HEK293 (cell line): ENCODE measurements around the gene PDPK1.
A peak's percentile ranks its signal among the peaks of the same experiment; 100 is the strongest.

Source experiments
- GFI1B ChIP-seq: fragments of 450-650 bp; formaldehyde crosslinking; IDR thresholded peaks from 2 replicates; pipeline ENCODE4 v1.5.1; 2016; ENCODE audit warnings: missing biosample characterization, missing genetic modification characterization
- HIC1 ChIP-seq: fragments of 450-650 bp; formaldehyde crosslinking; IDR thresholded peaks from 2 replicates; pipeline ENCODE4 v1.5.1; 2016; ENCODE audit warnings: missing biosample characterization, missing genetic modification characterization
- KLF8 ChIP-seq: fragments of 450-650 bp; formaldehyde crosslinking; IDR thresholded peaks from 2 replicates; pipeline ENCODE4 v1.5.1; 2016; ENCODE audit warnings: missing biosample characterization, missing genetic modification characterization
- MZF1 ChIP-seq: fragments of 450-650 bp; formaldehyde crosslinking; IDR thresholded peaks from 2 replicates; pipeline ENCODE4 v1.5.1; 2017; ENCODE audit warnings: missing biosample characterization, missing genetic modification characterization, borderline replicate concordance
- SCRT1 ChIP-seq: fragments of 450-650 bp; formaldehyde crosslinking; IDR thresholded peaks from 2 replicates; pipeline ENCODE4 v1.5.1; 2016; ENCODE audit warnings: missing biosample characterization, missing genetic modification characterization, borderline replicate concordance
- TRIM28 ChIP-seq: IDR thresholded peaks from 2 replicates; pipeline ENCODE4 v1.6.1; 2011; ENCODE audit warnings: low read length, control low read depth, borderline replicate concordance
- WT1 ChIP-seq: fragments of 450-650 bp; formaldehyde crosslinking; IDR thresholded peaks from 2 replicates; pipeline ENCODE4 v1.5.1; 2016; ENCODE audit warnings: missing biosample characterization, missing genetic modification characterization
- ZBTB1 ChIP-seq: fragments of 450-650 bp; formaldehyde crosslinking; IDR thresholded peaks from 2 replicates; pipeline ENCODE4 v1.5.1; 2016; ENCODE audit warnings: missing biosample characterization, missing genetic modification characterization
- ZFP3 ChIP-seq: fragments of 450-650 bp; formaldehyde crosslinking; IDR thresholded peaks from 2 replicates; pipeline ENCODE4 v1.5.1; 2016; ENCODE audit warnings: low read depth, missing biosample characterization, missing genetic modification characterization
- ZNF132 ChIP-seq: fragments of 450-650 bp; formaldehyde crosslinking; IDR thresholded peaks from 2 replicates; pipeline ENCODE4 v1.5.1; 2017; ENCODE audit warnings: missing biosample characterization, missing genetic modification characterization, borderline replicate concordance
- ZNF146 ChIP-seq: fragments of 450-650 bp; formaldehyde crosslinking; IDR thresholded peaks from 2 replicates; pipeline ENCODE4 v1.5.1; 2016; ENCODE audit warnings: missing biosample characterization, missing genetic modification characterization
- ZNF19 ChIP-seq: fragments of 450-650 bp; formaldehyde crosslinking; IDR thresholded peaks from 2 replicates; pipeline ENCODE4; 2016; ENCODE audit warnings: missing biosample characterization, missing genetic modification characterization, low read depth
- ZNF202 ChIP-seq: fragments of 450-650 bp; formaldehyde crosslinking; IDR thresholded peaks from 2 replicates; pipeline ENCODE4 v1.5.1; 2016; ENCODE audit warnings: missing biosample characterization, missing genetic modification characterization, borderline replicate concordance
- ZNF23 ChIP-seq: fragments of 450-650 bp; formaldehyde crosslinking; IDR thresholded peaks from 2 replicates; pipeline ENCODE4 v1.5.1; 2016; ENCODE audit warnings: missing biosample characterization, missing genetic modification characterization, borderline replicate concordance
- ZNF24 ChIP-seq: fragments of 450-650 bp; formaldehyde crosslinking; IDR thresholded peaks from 2 replicates; pipeline ENCODE4 v1.5.1; 2016; ENCODE audit warnings: missing biosample characterization, missing genetic modification characterization
- ZNF26 ChIP-seq: fragments of 450-650 bp; formaldehyde crosslinking; IDR thresholded peaks from 2 replicates; pipeline ENCODE4 v1.5.1; 2016; ENCODE audit warnings: missing biosample characterization, missing genetic modification characterization
- ZNF398 ChIP-seq: fragments of 450-650 bp; formaldehyde crosslinking; IDR thresholded peaks from 2 replicates; pipeline ENCODE4 v1.5.1; 2017; ENCODE audit warnings: missing biosample characterization, missing genetic modification characterization
- ZNF423 ChIP-seq: fragments of 450-650 bp; formaldehyde crosslinking; IDR thresholded peaks from 2 replicates; pipeline ENCODE4 v1.5.1; 2016; ENCODE audit warnings: missing biosample characterization, missing genetic modification characterization
- ZNF48 ChIP-seq: fragments of 450-650 bp; formaldehyde crosslinking; IDR thresholded peaks from 2 replicates; pipeline ENCODE4 v1.5.1; 2016; ENCODE audit warnings: missing biosample characterization, missing genetic modification characterization
- ZNF514 ChIP-seq: fragments of 450-650 bp; formaldehyde crosslinking; IDR thresholded peaks from 2 replicates; pipeline ENCODE4 v1.5.1; 2016; ENCODE audit warnings: missing biosample characterization, missing genetic modification characterization
- ZNF549 ChIP-seq: fragments of 450-650 bp; IDR thresholded peaks from 2 replicates; pipeline ENCODE4 v1.5.1; 2018; ENCODE audit warnings: missing biosample characterization, missing genetic modification characterization, mild to moderate bottlenecking, inconsistent platforms, moderate library complexity
- ZNF571 ChIP-seq: fragments of 450-650 bp; formaldehyde crosslinking; IDR thresholded peaks from 2 replicates; pipeline ENCODE4 v1.5.0; 2017; ENCODE audit warnings: missing biosample characterization, missing genetic modification characterization
- ZNF585B ChIP-seq: fragments of 450-650 bp; formaldehyde crosslinking; IDR thresholded peaks from 2 replicates; pipeline ENCODE4 v1.5.1; 2016; ENCODE audit warnings: missing biosample characterization, missing genetic modification characterization
- ZNF645 ChIP-seq: fragments of 450-650 bp; formaldehyde crosslinking; IDR thresholded peaks from 2 replicates; pipeline ENCODE4; 2016; ENCODE audit warnings: missing biosample characterization, missing genetic modification characterization
- ZNF670 ChIP-seq: fragments of 450-650 bp; formaldehyde crosslinking; IDR thresholded peaks from 2 replicates; pipeline ENCODE4 v1.5.1; 2016; ENCODE audit warnings: missing biosample characterization, missing genetic modification characterization, low read depth
- ZNF792 ChIP-seq: fragments of 450-650 bp; formaldehyde crosslinking; IDR thresholded peaks from 2 replicates; pipeline ENCODE4 v1.5.1; 2016; ENCODE audit warnings: missing biosample characterization, missing genetic modification characterization
- ZSCAN30 ChIP-seq: fragments of 450-650 bp; IDR thresholded peaks from 2 replicates; pipeline ENCODE4 v1.5.1; 2018; ENCODE audit warnings: missing biosample characterization, mild to moderate bottlenecking, missing genetic modification characterization, moderate library complexity
- ZXDB ChIP-seq: fragments of 450-650 bp; formaldehyde crosslinking; IDR thresholded peaks from 2 replicates; pipeline ENCODE4 v1.5.1; 2016; ENCODE audit warnings: missing biosample characterization, missing genetic modification characterization
- TF ChIP-seq, protein P1 (sequence below): fragments of 450-650 bp; IDR thresholded peaks from 2 replicates; pipeline ENCODE4 v1.5.1; 2018; ENCODE audit warnings: missing biosample characterization, mild to moderate bottlenecking, missing genetic modification characterization
- TF ChIP-seq, protein P2 (sequence below): fragments of 450-650 bp; formaldehyde crosslinking; optimal IDR thresholded peaks from 2 replicates; pipeline ENCODE3; 2016; ENCODE audit warnings: missing biosample characterization, mild to moderate bottlenecking, missing genetic modification characterization

Gene PDPK1

DNA sequence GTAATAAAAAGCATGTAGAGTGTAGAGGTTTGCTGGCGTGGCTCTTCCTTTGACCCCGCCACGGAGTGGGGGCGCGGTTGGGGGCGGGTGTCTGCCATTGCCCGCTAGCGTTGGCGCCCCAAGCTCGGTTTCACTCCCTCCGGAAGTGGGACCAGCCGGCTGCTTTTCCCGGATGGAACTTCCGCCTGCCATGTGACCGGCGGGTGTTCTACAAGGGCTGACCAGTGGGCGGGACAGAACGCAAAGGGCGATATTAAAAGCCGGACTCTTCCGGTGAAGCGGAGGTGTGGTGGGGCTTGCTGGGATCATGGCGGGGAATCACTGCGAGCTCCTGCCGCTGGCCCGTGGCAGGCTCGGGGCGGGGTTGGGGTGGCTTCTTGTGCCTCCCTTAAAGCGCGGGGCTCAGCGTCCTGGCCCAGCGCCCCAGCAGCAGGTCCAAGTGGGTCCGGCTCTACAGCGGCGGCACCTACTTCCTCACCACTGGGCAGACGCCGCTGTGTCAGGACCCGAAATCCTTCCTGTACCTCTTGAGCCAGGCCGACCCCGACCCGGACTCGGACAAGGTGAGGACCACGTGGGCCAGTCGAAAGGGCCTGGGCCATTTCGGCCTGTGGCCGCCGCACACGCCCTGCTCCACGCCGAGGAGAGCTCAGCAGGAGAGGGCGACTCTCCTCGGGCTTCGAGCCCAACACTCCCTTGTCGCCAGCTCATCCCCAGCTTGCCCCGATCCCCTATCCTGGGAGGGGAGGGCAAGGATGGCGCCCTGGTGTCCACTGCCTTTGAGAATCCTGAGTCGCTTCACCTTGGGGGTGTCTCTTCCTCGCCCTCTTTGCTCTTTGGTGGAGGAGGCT, 65.6 kb downstream of the PDPK1 start (continued):
- TF ChIP-seq HIC1 (peak; percentile 95), ZNF571 (tag by site-specific recombination) (no peak), ZBTB1 (tag by site-specific recombination) (peak; percentile 75), TRIM28 (no peak), ZFP3 (tag by site-specific recombination) (no peak), ZNF792 (tag by site-specific recombination) (0 out of 2 replicates have a peak, but pooled peaks have one; percentile 31), ZNF146 (tag by site-specific recombination) (no peak; the same call in 1 of the 2 replicates), GFI1B (peak; percentile 63), ZNF398 (peak; percentile 30; the same call in 1 of the 2 replicates), WT1 (tag by site-specific recombination) (peak; percentile 40), ZXDB (tag by site-specific recombination) (peak; percentile 99), ZNF645 (peak; percentile 71; the same call in 1 of the 2 replicates), ZNF423 (tag by site-specific recombination) (no peak), ZSCAN30 (tag by site-specific recombination) (peak; percentile 97), ZNF26 (no peak), ZNF514 (tag by site-specific recombination) (no peak), SCRT1 (tag by site-specific recombination) (no peak), ZNF48 (tag by site-specific recombination) (no peak), ZNF132 (tag by site-specific recombination) (no peak), ZNF670 (tag by site-specific recombination) (no peak), ZNF549 (tag by site-specific recombination) (no peak), MZF1 (peak; percentile 61; the same call in 1 of the 2 replicates), ZNF202 (tag by site-specific recombination) (no peak), ZNF19 (tag by site-specific recombination) (no peak), ZNF585B (tag by site-specific recombination) (no peak), KLF8 (tag by site-specific recombination) (peak; percentile 97), ZNF23 (tag by site-specific recombination) (no peak), ZNF24 (peak; percentile 94; the same call in 1 of the 2 replicates)
- TF ChIP-seq, protein P1, sequence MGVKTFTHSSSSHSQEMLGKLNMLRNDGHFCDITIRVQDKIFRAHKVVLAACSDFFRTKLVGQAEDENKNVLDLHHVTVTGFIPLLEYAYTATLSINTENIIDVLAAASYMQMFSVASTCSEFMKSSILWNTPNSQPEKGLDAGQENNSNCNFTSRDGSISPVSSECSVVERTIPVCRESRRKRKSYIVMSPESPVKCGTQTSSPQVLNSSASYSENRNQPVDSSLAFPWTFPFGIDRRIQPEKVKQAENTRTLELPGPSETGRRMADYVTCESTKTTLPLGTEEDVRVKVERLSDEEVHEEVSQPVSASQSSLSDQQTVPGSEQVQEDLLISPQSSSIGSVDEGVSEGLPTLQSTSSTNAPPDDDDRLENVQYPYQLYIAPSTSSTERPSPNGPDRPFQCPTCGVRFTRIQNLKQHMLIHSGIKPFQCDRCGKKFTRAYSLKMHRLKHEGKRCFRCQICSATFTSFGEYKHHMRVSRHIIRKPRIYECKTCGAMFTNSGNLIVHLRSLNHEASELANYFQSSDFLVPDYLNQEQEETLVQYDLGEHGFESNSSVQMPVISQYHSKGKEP = peak; percentile 60; the same call in 1 of the 2 replicates
- TF ChIP-seq, protein P2, sequence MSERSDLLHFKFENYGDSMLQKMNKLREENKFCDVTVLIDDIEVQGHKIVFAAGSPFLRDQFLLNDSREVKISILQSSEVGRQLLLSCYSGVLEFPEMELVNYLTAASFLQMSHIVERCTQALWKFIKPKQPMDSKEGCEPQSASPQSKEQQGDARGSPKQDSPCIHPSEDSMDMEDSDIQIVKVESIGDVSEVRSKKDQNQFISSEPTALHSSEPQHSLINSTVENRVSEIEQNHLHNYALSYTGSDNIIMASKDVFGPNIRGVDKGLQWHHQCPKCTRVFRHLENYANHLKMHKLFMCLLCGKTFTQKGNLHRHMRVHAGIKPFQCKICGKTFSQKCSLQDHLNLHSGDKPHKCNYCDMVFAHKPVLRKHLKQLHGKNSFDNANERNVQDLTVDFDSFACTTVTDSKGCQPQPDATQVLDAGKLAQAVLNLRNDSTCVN (tag by site-specific recombination) = peak; percentile 44
